Putamen (tissue), 1 donor: Measurements from ENCODE around the gene SENP3.

Experiments used
- DNase-seq: peaks from one replicate; pipeline ENCODE4 v3.0.0-alpha.2; 2016; ENCODE audit warnings: low spot score

The SENP3 gene

DNA sequence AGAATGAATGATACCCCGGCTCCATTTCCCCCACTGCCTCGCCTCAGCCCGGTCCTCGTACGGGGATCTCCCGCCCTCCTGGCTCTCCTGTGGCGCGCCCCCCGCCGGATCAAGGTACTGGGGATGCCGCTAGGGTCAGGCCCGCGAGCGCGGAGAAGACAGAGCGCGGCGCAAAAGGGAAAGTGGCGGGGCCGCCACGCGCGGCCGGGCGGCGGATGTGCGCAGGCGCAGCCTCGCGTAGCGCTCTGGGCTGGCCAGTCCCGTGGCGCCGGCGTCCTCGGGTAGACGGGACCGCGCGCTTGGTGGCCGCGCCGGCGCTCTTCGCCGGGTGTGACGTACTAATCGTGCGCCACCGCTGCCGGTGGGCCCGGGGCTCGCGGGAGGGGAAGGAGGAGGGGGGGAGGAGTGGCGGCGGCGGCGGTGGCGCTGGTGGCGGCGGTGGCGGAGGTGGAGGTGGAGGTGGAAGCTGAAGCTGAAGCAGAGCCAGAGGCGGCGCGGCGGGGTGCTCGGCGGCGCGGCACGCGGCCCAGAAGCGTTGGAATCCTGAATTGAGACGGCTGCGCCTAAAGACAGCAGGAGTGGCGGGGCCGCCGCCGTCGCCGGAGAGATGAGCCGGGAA is at the start of gene SENP3:
TSS of gene SENP3 (plus strand) at position 331 of the 619 bp plus-strand sequence. CDS start 1,158 bp downstream, outside the sequence.
- DNase-seq: peak; percentile 92

GRCh38 chr17:7512105-7512504 is 49.6 kb upstream of the SENP3 start:
- DNase-seq: no peak

DNA sequence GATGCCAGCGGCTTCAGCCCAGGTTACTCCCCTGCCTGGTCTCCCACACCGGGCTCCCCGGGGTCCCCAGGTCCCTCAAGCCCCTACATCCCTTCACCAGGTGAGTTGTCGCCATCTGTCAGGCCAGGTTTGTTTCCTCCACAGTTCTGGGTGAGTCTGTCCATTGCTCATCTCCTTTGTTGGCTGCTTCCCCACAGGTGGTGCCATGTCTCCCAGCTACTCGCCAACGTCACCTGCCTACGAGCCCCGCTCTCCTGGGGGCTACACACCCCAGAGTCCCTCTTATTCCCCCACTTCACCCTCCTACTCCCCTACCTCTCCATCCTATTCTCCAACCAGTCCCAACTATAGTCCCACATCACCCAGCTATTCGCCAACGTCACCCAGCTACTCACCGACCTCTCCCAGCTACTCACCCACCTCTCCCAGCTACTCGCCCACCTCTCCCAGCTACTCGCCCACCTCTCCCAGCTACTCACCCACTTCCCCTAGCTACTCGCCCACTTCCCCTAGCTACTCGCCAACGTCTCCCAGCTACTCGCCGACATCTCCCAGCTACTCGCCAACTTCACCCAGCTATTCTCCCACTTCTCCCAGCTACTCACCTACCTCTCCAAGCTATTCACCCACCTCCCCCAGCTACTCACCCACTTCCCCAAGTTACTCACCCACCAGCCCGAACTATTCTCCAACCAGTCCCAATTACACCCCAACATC is 48.7 kb upstream of the SENP3 start:
- DNase-seq: no peak

GRCh38 chr17:7513850-7514419 is 47.8 kb upstream of the SENP3 start:
- DNase-seq: no peak

GRCh38 chr17:7515911-7516610 is 45.7 kb upstream of the SENP3 start:
- no peak for DNase-seq

GRCh38 chr17:7523033-7523432 is 38.7 kb upstream of the SENP3 start:
- DNase-seq: no peak

- no peak for DNase-seq
Observed at GRCh38 chr17:7528842-7529241, 32.9 kb upstream of the SENP3 start.

- no peak for DNase-seq
Observed at GRCh38 chr17:7530023-7530900, 31.5 kb upstream of the SENP3 start.

- no peak for DNase-seq
Observed at GRCh38 chr17:7538050-7538449, 23.7 kb upstream of the SENP3 start.

GRCh38 chr17:7538891-7539545 is 22.7 kb upstream of the SENP3 start:
- DNase-seq: no peak

DNA sequence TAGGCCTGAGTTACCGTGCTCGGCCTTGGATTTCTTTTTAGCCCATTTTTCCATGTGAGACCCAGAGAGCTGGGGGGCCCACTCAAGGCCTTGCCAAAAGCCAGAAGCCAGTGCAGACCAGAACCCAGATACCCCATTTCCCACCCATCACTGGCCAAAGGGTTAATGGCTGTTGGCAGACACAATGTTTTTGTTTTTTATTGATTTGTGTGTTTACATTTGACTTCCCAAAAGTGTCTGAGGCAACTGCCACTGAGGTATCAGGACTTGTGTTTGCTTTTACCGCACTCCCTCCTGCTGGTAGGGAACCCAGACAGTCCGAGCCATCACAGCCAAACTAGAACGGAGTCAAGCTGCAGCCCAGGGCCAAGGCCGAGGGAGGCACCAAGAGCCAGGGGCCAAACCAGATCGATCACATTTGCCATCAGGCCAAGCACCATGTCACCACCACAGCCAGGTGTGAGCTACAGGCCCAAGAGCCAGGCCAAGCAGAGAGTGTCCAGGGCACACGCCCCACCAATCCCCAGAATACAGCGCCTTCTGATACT is 20.6 kb upstream of the SENP3 start:
- no peak for DNase-seq

- no peak for DNase-seq
Observed at GRCh38 chr17:7544911-7545310, 16.8 kb upstream of the SENP3 start.

GRCh38 chr17:7548585-7549400 is 12.9 kb upstream of the SENP3 start, which contains the start of gene TNFSF12:
TNFSF12 (plus strand) TSS chr17:7549058; CDS start chr17:7549154, 96 bp downstream.
- DNase-seq: peak; percentile 42

GRCh38 chr17:7549401-7550055 is 12.2 kb upstream of the SENP3 start:
- DNase-seq: peak; percentile 73

DNA sequence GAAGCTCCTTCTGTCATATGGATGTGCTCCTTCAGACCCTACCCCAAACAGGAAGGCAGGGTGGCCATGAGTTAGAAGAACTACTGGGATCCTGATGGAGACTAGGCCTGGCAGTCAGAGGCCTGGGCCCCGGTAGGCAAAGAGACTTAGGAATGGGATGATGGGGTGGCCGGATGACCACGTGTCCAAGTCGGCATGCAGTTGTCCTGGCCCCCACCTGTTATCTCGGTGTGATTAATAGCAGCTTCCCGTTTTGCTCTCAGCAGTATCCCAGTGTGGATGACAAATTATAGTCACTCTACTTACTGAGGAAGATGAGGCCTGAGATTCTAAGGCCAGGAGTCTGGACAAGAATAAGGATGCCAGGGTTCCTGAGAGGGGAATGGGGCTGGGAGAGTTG is 11.4 kb upstream of the SENP3 start:
- no peak for DNase-seq

- DNase-seq: no peak
Observed at GRCh38 chr17:7551396-7551795, 10.3 kb upstream of the SENP3 start.

DNA sequence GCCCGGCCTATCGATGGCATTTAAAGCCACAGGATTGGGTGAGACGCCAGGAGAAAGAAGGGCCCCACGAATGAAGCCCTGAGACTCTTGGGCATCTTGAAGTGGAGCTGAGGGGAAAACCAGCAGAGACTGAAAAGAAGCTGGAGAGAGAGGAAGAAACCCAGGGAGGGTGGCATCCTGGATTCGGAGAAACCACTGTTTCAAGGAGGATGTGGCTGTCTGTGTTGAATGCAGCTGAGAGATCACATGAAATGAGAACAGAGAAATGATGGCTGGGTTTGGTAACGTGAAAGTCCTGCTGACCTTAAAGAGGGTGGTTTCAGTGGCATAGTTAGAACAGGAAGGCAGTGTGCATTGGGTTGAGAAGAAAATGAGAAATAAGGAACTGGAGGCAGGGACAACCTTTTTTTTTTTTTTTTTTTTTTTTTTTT is 9.1 kb upstream of the SENP3 start:
- DNase-seq: peak; percentile 30

GRCh38 chr17:7553356-7553755 is 8.4 kb upstream of the SENP3 start:
- no peak for DNase-seq

DNA sequence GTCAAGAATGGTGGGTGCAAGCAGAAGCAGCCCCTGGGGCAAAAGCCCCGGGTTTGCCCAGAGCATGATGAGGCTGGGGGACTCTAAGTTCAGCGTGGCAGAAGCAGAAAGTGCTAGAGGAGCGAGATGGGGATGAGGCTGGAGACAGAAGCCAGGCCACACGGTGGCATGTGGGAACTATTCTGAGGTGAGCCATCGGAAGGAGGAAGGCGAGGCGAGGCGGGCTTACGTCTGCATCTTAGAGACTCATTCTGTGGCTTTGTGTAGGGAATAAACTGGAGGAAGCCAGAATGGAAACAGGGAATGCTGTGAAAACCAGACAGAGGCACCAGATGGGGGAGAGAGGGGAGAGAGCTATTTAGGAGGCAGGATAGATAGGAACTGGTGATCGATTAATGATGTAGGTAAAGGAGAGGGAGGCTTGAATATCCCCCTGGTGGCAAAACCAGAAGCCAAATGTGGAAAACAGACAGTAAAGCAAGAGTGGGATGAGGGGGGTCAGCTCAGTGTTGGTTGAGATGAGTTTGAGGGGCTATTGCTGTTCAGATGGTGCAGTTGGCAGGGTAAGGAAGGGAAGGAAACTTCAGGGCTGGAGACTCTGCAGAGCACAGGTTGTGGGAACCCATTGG is 6.3 kb upstream of the SENP3 start:
- DNase-seq: no peak
